GM19023 (cell line): ENCODE measurements around the gene EPPIN.
"Not testable (repeated sequence)": the region's sequence is repeated elsewhere in the genome, so short reads cannot be mapped to it uniquely, and the experiment has no call there.

Source experiments
- ATAC-seq: cut with Tn5 transposase; IDR thresholded peaks from one replicate; pipeline ENCODE4 v1.9.1; 2021; ENCODE audit warnings: mild to moderate bottlenecking, moderate library complexity; ENCODE audit not compliant: unreplicated experiment

EPPIN gene

GRCh38 chr20:45547206-45547770 is at the start of gene EPPIN:
Gene EPPIN, minus strand, starts transcription at chr20:45547401. Its CDS starts 44 bp downstream, at chr20:45547357.
- no peak for ATAC-seq

GRCh38 chr20:45595235-45595634 is 48.0 kb upstream of the EPPIN start:
- ATAC-seq, result no peak

- ATAC-seq, result no peak
Observed at GRCh38 chr20:45593498-45593897, 46.3 kb upstream of the EPPIN start.

- no peak for ATAC-seq
Observed at GRCh38 chr20:45592574-45593189, 45.5 kb upstream of the EPPIN start.

GRCh38 chr20:45589725-45590124 is 42.5 kb upstream of the EPPIN start:
- no peak for ATAC-seq

- ATAC-seq, result no peak
Observed at GRCh38 chr20:45588800-45589199, 41.6 kb upstream of the EPPIN start.

- ATAC-seq, result not testable (repeated sequence)
Observed at GRCh38 chr20:45585986-45586385, 38.8 kb upstream of the EPPIN start.

GRCh38 chr20:45584294-45584693 is 37.1 kb upstream of the EPPIN start:
- ATAC-seq, result not testable (repeated sequence)

GRCh38 chr20:45583502-45583901 is 36.3 kb upstream of the EPPIN start:
- ATAC-seq, result no peak

- no peak for ATAC-seq
Observed at GRCh38 chr20:45581702-45582101, 34.5 kb upstream of the EPPIN start.

- ATAC-seq, result no peak
Observed at GRCh38 chr20:45579184-45579583, 32.0 kb upstream of the EPPIN start, which contains the start of gene WFDC8. Gene WFDC8, minus strand, starts transcription at chr20:45579284. Its CDS starts 37 bp downstream, at chr20:45579247.

GRCh38 chr20:45578231-45578630 is 31.0 kb upstream of the EPPIN start:
- ATAC-seq, result no peak

GRCh38 chr20:45576995-45577394 is 29.8 kb upstream of the EPPIN start:
- ATAC-seq, result no peak

- no peak for ATAC-seq
Observed at GRCh38 chr20:45575931-45576330, 28.7 kb upstream of the EPPIN start.

- ATAC-seq, result not testable (repeated sequence)
Observed at GRCh38 chr20:45569650-45570049, 22.4 kb upstream of the EPPIN start.

- no peak for ATAC-seq
Observed at GRCh38 chr20:45564760-45565276, 17.6 kb upstream of the EPPIN start.

- ATAC-seq, result no peak
Observed at GRCh38 chr20:45555198-45555597, 8.0 kb upstream of the EPPIN start.

- ATAC-seq, result no peak
Observed at GRCh38 chr20:45552456-45552855, 5.3 kb upstream of the EPPIN start.

GRCh38 chr20:45550765-45551164 is 3.6 kb upstream of the EPPIN start:
- no peak for ATAC-seq

- no peak for ATAC-seq
Observed at GRCh38 chr20:45548410-45548809, 1.2 kb upstream of the EPPIN start.

GRCh38 chr20:45545754-45546453 is 1.3 kb downstream of the EPPIN start:
- ATAC-seq, result no peak

GRCh38 chr20:45545351-45545750 is 1.9 kb downstream of the EPPIN start:
- ATAC-seq, result no peak
